ENCODE results near the gene GGCT. TPM values are rescaled to one million over a fixed set of nuclear protein-coding genes. Genes with fewer than 3 reads are reported as not detected.

GGCT gene
- total RNA-seq, 1 experiment from 2014 or later, result 67.6 TPM

DNA sequence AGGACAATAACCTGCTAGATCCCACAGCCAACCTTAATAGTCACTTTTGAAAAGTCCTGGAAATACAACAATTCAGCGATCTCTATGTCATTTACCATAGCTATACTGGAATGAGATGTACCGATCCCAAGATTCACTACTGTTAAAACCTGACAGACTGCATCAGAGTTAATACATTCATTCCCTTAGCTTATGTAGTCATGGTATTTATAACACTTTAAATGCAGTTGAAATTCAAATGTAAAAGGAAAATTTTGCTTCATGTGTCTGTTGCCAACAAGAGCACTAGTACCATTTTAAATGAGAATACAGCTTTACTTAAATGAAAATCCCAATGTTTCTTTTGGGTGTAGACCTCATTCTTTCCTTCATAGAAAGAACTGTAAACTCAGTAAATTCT is 11.1 kb upstream of the GGCT start:
- H3K4me2 ChIP-seq (ENCODE audit: low read length), result no peak overlapping the region
- no peak overlapping the region for H3K9ac ChIP-seq (ENCODE audit: low read length)
- TF ChIP-seq EZH2phosphoT487 (IDR thresholded peaks at IDR 0.05; ENCODE audit: borderline replicate concordance, low read length) (no peak), EZH2 (IDR thresholded peaks at IDR 0.05; ENCODE audit: low read length, unreplicated experiment) (no peak), CTCF (conservative IDR thresholded peaks at IDR 0.05; ENCODE audit: low read depth, low read length) (no peak)
- H4K20me1 ChIP-seq (ENCODE audit: low read length), result no peaks in the 10 kb centered on the region
- ATAC-seq (no peak), DNase-seq (no peak)
- POLR2A ChIA-PET (ENCODE audit: unreplicated experiment), result no interaction called here
- H3K4me3 ChIP-seq (ENCODE audit: low read length), result no peak overlapping the region
- intact Hi-C loops (cut with micrococcal nuclease), result no loop called here
- H3K27ac ChIP-seq (ENCODE audit: low read length), result no peak overlapping the region
- H3K27me3 ChIP-seq (ENCODE audit: low read length), result no peaks in the 10 kb centered on the region
- no peak overlapping the region for H2AFZ ChIP-seq (ENCODE audit: low read length)
- no peaks in the 10 kb centered on the region for H3K79me2 ChIP-seq (ENCODE audit: low read length)
- no peaks in the 10 kb centered on the region for H3K36me3 ChIP-seq (ENCODE audit: low read depth, low read length)
- no peaks in the 10 kb centered on the region for H3K9me3 ChIP-seq (ENCODE audit: low read length)
- BruUV-seq (replicated peaks), result no TSS peak
- H3K9me2 ChIP-seq (replicated peaks; ENCODE audit: low read length), result no peaks in the 10 kb centered on the region
- CTCF ChIA-PET, result interaction anchor here (0.7 kb wide), 1 partner anchor 49 kb away, joined by 5 read pairs; no protein-coding TSS in a partner anchor
- H3F3A ChIP-seq (ENCODE audit: low read length, unreplicated experiment), result peaks cover 5% of the 10 kb centered on the region
- H3K4me1 ChIP-seq (ENCODE audit: insufficient read depth, low read length), result peaks cover 25% of the 10 kb centered on the region

- no peaks in the 10 kb centered on the region for H3F3A ChIP-seq (ENCODE audit: low read length, unreplicated experiment)
- no peak overlapping the region for H3K4me2 ChIP-seq (ENCODE audit: low read length)
- BruUV-seq (replicated peaks), result no TSS peak
- TF ChIP-seq CTCF (conservative IDR thresholded peaks at IDR 0.05; ENCODE audit: low read depth, low read length) (no peak), EZH2phosphoT487 (IDR thresholded peaks at IDR 0.05; ENCODE audit: borderline replicate concordance, low read length) (no peak), EZH2 (IDR thresholded peaks at IDR 0.05; ENCODE audit: low read length, unreplicated experiment) (no peak)
- H2AFZ ChIP-seq (ENCODE audit: low read length), result no peak overlapping the region
- ATAC-seq, result no peak
- H3K9me3 ChIP-seq (ENCODE audit: low read length), result no peaks in the 10 kb centered on the region
- peaks cover 18% of the 10 kb centered on the region for H3K4me1 ChIP-seq (ENCODE audit: insufficient read depth, low read length)
- no peak for DNase-seq
- no peaks in the 10 kb centered on the region for H3K36me3 ChIP-seq (ENCODE audit: low read depth, low read length)
- H3K9me2 ChIP-seq (replicated peaks; ENCODE audit: low read length), result no peaks in the 10 kb centered on the region
- H3K27ac ChIP-seq (ENCODE audit: low read length), result no peak overlapping the region
- H3K4me3 ChIP-seq (ENCODE audit: low read length), result no peak overlapping the region
- ChIA-PET POLR2A (ENCODE audit: unreplicated experiment) (no interaction called here), CTCF (no interaction called here)
- intact Hi-C loops (cut with micrococcal nuclease), result no loop called here
- H4K20me1 ChIP-seq (ENCODE audit: low read length), result no peaks in the 10 kb centered on the region
- no peak overlapping the region for H3K9ac ChIP-seq (ENCODE audit: low read length)
- H3K79me2 ChIP-seq (ENCODE audit: low read length), result no peaks in the 10 kb centered on the region
- no peaks in the 10 kb centered on the region for H3K27me3 ChIP-seq (ENCODE audit: low read length)
These were observed 10.1 kb upstream of the GGCT start for GRCh38 chr7:30514776-30515175.

DNA sequence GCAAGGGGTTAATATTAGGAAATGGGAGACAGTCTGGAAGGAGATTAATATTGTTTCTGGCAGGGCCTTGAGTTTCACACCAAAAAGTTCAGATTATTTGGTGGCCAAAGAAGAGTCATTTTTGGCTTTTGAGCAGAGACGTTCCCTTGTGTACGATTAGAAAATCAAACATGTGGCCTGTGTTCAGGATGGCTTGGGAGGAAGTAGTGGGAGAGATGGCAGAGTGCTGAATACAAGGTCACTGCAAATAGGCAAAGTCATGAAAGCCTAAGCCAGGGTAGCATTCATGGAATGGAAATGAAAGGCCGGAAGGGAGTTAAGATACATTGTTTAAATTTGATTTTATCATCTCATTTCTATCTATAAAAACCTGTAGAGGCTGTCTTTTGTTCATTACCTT is 9.5 kb upstream of the GGCT start:
- Histone ChIP-seq H3K9me3 (ENCODE audit: low read length) (no peaks in the 10 kb centered on the region), H3K9me2 (replicated peaks; ENCODE audit: low read length) (no peaks in the 10 kb centered on the region), H3K4me3 (ENCODE audit: low read length) (no peak overlapping the region), H2AFZ (ENCODE audit: low read length) (no peak overlapping the region), H3K4me1 (ENCODE audit: insufficient read depth, low read length) (peaks cover 16% of the 10 kb centered on the region), H3K27me3 (ENCODE audit: low read length) (no peaks in the 10 kb centered on the region), H3K36me3 (ENCODE audit: low read depth, low read length) (no peaks in the 10 kb centered on the region), H3F3A (ENCODE audit: low read length, unreplicated experiment) (no peaks in the 10 kb centered on the region), H3K27ac (ENCODE audit: low read length) (no peak overlapping the region), H3K79me2 (ENCODE audit: low read length) (no peaks in the 10 kb centered on the region), H3K4me2 (ENCODE audit: low read length) (no peak overlapping the region), H3K9ac (ENCODE audit: low read length) (no peak overlapping the region), H4K20me1 (ENCODE audit: low read length) (no peaks in the 10 kb centered on the region)
- POLR2A ChIA-PET (ENCODE audit: unreplicated experiment), result no interaction called here
- intact Hi-C loops (cut with micrococcal nuclease), result no loop called here
- CTCF ChIA-PET, result no interaction called here
- TF ChIP-seq EZH2phosphoT487 (IDR thresholded peaks at IDR 0.05; ENCODE audit: borderline replicate concordance, low read length), result no peak
- TF ChIP-seq EZH2 (IDR thresholded peaks at IDR 0.05; ENCODE audit: low read length, unreplicated experiment), result no peak
- no peak for TF ChIP-seq CTCF (conservative IDR thresholded peaks at IDR 0.05; ENCODE audit: low read depth, low read length)
- BruUV-seq (replicated peaks), result no TSS peak
- ATAC-seq (no peak), DNase-seq (no peak)
